Hepatocyte (in vitro differentiated cells): Measurements from ENCODE around the gene SLC40A1. TPM values are rescaled to one million over a fixed set of nuclear protein-coding genes. Genes with fewer than 3 reads are reported as not detected.

Experiments used
- DNase-seq: peaks from one replicate; pipeline ENCODE4 v3.0.0-alpha.2; 2016; ENCODE audit warnings: low spot score
- H2AFZ ChIP-seq: fragments of 200-600 bp; sonication (generic); 2 replicates; pipeline ENCODE4 v1.6.0; 2016; ENCODE audit warnings: antibody characterized with exemption, mild to moderate bottlenecking
- H3K27ac ChIP-seq: fragments of 200-600 bp; sonication (generic); 2 replicates; pipeline ENCODE4 v1.5.1; 2016; ENCODE audit warnings: mild to moderate bottlenecking
- H3K27me3 ChIP-seq: fragments of 200-600 bp; sonication (generic); 2 replicates; pipeline ENCODE4 v1.6.1; 2016
- H3K36me3 ChIP-seq: fragments of 200-600 bp; sonication (generic); replicated peaks from 2 replicates; pipeline ENCODE4 v1.5.1; 2016; ENCODE audit warnings: low read depth; ENCODE audit not compliant: insufficient read depth
- H3K4me1 ChIP-seq: fragments of 200-600 bp; sonication (generic); 2 replicates; pipeline ENCODE4 v1.5.1; 2016; ENCODE audit warnings: mild to moderate bottlenecking, moderate library complexity; ENCODE audit not compliant: insufficient read depth
- H3K4me2 ChIP-seq: fragments of 200-600 bp; sonication (generic); 2 replicates; pipeline ENCODE4 v1.6.0; 2016
- H3K4me3 ChIP-seq: fragments of 200-600 bp; sonication (generic); 2 replicates; pipeline ENCODE4 v1.5.1; 2016; ENCODE audit warnings: mild to moderate bottlenecking
- H3K79me2 ChIP-seq: fragments of 200-600 bp; sonication (generic); 2 replicates; pipeline ENCODE4 v1.6.0; 2017; ENCODE audit warnings: mild to moderate bottlenecking
- H3K9me2 ChIP-seq: fragments of 200-600 bp; sonication (generic); replicated peaks from 2 replicates; pipeline ENCODE4 v1.6.0; 2017; ENCODE audit warnings: mild to moderate bottlenecking; ENCODE audit not compliant: insufficient read depth
- H3K9me3 ChIP-seq: fragments of 200-600 bp; sonication (generic); 2 replicates; pipeline ENCODE4 v1.5.1; 2016; ENCODE audit warnings: low read depth, mild to moderate bottlenecking
- H4K20me1 ChIP-seq: fragments of 200-600 bp; sonication (generic); 2 replicates; pipeline ENCODE4 v1.6.0; 2016; ENCODE audit warnings: mild to moderate bottlenecking; ENCODE audit not compliant: insufficient read depth, poor library complexity, severe bottlenecking
- CTCF ChIP-seq: fragments of 200-600 bp; sonication (generic); IDR thresholded peaks from 2 replicates; pipeline ENCODE4 v1.5.1; 2016; ENCODE audit warnings: antibody characterized with exemption, mild to moderate bottlenecking; ENCODE audit not compliant: poor library complexity
- EZH2 ChIP-seq: fragments of 200-600 bp; sonication (generic); IDR thresholded peaks from 2 replicates; pipeline ENCODE4 v1.6.1; 2016; ENCODE audit warnings: antibody characterized with exemption, mild to moderate bottlenecking, borderline replicate concordance
- EZH2phosphoT487 ChIP-seq: fragments of 200-600 bp; sonication (generic); IDR thresholded peaks from one replicate; pipeline ENCODE4 v1.6.1; 2018; ENCODE audit warnings: antibody characterized with exemption, mild to moderate bottlenecking, low read depth, moderate library complexity; ENCODE audit not compliant: unreplicated experiment, severe bottlenecking
- WGBS: methylation state at CpG from one replicate; pipeline ENCODE4 v1.1.6; 2016; ENCODE audit warnings: low lambda C conversion rate; ENCODE audit errors: missing lambda C conversion rate; 5-methylcytosine and 5-hydroxymethylcytosine counted together
- polyA plus RNA-seq: library from polyadenylated mRNA; unstranded; fragments of >200 nt; fragmentation: Nextera tagmentation; extraction: Ambion mirVana; gene quantifications from 2 replicates; pipeline ENCODE4 v1.2.1, GENCODE V29; 2016
- total RNA-seq: library from RNA; depleted of rRNA; stranded (reverse); fragments of >200 nt; gene quantifications from 2 replicates; pipeline ENCODE4 v1.2.3, GENCODE V29; 2014

Gene SLC40A1
- total and polyA plus RNA-seq, 2 experiments from 2014 or later, result 186 to 225 TPM

GRCh38 chr2:189566046-189566445 lies 14.5 kb downstream of the SLC40A1 start:
- Histone ChIP-seq H2AFZ (no peak overlapping the region), H3K4me2 (no peak overlapping the region), H3K27ac (no peak overlapping the region), H3K4me3 (no peak overlapping the region), H3K27me3 (no peaks in the 10 kb centered on the region), H3K79me2 (peaks cover 25% of the 10 kb centered on the region), H3K9me2 (no peaks in the 10 kb centered on the region), H3K4me1 (peaks cover 12% of the 10 kb centered on the region), H3K36me3 (no peaks in the 10 kb centered on the region), H4K20me1 (no peaks in the 10 kb centered on the region), H3K9me3 (no peaks in the 10 kb centered on the region)
- WGBS, result 79% methylated on average over 3 of the region's 3 CpGs
- TF ChIP-seq EZH2 (no peak), CTCF (no peak), EZH2phosphoT487 (no peak)
- no peak for DNase-seq

- H3K4me3 ChIP-seq, result no peak overlapping the region
- 61% methylated on average over 6 of the region's 6 CpGs for WGBS
- H3K27ac ChIP-seq, result no peak overlapping the region
- H3K36me3 ChIP-seq, result no peaks in the 10 kb centered on the region
- no peak for DNase-seq
- peak overlapping the region; percentile 41 for H3K4me2 ChIP-seq
- no peak for TF ChIP-seq EZH2phosphoT487
- no peak for TF ChIP-seq CTCF
- no peak for TF ChIP-seq EZH2
- H3K27me3 ChIP-seq, result no peaks in the 10 kb centered on the region
- peaks cover 45% of the 10 kb centered on the region for H3K4me1 ChIP-seq
- H3K9me3 ChIP-seq, result no peaks in the 10 kb centered on the region
- H4K20me1 ChIP-seq, result no peaks in the 10 kb centered on the region
- no peaks in the 10 kb centered on the region for H3K9me2 ChIP-seq
- H3K79me2 ChIP-seq, result peaks cover 4% of the 10 kb centered on the region
- no peak overlapping the region for H2AFZ ChIP-seq
Observed at GRCh38 chr2:189561371-189562038, 19.1 kb downstream of the SLC40A1 start.

- no peak overlapping the region for H3K4me2 ChIP-seq
- no peaks in the 10 kb centered on the region for H3K36me3 ChIP-seq
- H4K20me1 ChIP-seq, result no peaks in the 10 kb centered on the region
- TF ChIP-seq EZH2 (no peak), EZH2phosphoT487 (no peak), CTCF (no peak)
- peak overlapping the region; percentile 85 for H3K27ac ChIP-seq
- H3K9me2 ChIP-seq, result no peaks in the 10 kb centered on the region
- no peak overlapping the region for H2AFZ ChIP-seq
- no peaks in the 10 kb centered on the region for H3K27me3 ChIP-seq
- no peaks in the 10 kb centered on the region for H3K9me3 ChIP-seq
- H3K4me1 ChIP-seq, result peaks cover 45% of the 10 kb centered on the region
- peaks cover 2% of the 10 kb centered on the region for H3K79me2 ChIP-seq
- no peak overlapping the region for H3K4me3 ChIP-seq
- no peak for DNase-seq
Observed at GRCh38 chr2:189560273-189560586, 20.4 kb downstream of the SLC40A1 start.
